SIG-M5 (cell line): ENCODE data around the gene HTRA1.

Source experiments
- DNase-seq: peaks from one replicate; lab custom pipeline; 2025; lab: John Stamatoyannopoulos, UW

The HTRA1 gene

DNA sequence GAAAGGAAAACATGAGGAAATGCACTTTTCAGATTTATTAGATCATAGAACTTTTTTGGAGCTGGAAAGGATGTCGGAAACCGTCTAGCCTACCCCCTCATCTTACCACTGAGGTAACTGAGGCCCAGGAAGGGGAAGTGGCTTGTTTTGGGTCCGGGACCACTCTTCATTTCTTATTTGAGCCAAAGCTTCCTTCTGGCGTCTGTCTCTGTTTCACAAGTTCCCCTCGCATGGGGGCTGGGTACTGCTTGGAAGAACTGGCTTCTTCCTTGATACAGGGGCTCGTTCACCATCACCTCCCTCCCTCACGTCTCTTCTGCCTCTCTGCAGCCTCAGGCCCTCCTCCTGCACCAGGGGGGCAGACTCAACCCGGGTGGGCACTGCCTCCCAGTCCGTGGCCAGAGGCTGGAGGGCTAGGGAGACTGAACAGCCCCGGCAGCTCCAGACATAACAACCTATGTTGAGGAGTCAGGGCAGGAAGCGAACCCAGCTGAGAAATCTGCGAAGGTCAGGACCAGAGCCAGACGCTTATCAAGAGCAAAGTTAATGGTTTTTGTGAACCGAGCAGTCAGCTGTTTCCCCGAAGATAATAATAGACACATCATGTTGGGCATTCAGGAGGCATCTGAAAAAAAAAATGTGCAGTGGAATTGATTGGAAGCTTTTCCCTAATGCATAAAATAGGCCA is 12.9 kb downstream of the HTRA1 start:
- DNase-seq = no peak

DNA sequence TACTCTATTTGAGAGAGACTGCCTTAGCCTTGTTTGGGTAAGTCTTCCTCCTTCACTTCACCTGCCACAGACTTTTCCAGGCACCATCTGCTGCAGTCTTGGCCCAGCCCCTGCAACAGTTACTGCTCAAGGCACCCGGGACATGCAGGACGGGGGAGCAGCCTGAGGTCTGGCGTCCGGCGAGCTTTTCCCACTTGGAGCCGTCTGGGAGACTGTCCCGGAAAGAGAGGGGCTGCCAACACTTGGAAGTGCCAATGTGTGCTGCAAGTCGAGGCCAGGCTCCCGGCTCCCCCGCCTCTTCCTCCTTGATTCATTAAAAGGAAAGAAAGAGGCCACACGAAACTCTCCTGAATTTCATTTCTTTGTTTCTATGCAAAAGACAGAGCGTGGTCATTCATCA is 13.7 kb downstream of the HTRA1 start:
- no peak for DNase-seq

DNA sequence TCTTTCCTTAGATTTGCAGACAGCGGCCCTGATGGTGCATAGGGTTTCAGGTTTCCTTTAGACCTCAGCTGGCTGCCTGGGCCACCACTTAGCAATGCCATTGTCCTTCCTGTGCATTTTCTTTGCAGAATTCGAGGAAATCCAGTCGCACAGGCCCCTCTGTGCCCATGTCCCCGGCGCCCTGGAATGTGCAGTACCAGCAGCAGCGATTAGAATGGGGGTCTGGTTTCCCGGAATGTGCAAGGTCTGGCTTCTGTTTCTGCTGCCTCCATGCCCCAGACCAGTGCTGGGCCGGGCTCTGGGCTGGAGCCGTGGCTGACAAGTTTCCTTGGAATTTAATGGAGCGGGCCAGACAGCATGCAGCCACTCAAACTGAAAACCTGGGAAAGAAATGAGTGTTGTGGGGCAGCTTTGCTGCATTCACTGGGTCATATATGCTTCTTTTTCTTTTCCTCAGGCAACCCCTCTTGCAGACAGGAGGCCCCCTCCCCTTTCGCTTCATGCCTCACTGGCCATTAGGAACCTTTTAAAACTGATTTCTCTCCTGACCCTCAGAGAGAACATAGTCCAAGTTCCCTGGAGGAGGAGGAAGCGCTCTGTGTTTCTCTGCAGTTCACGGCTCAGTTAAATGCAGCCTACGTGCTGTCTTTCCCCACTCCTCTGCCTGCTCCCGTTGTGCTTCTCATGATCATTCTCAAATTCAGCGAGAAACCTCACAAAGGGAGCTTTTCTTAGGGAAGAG is 14.4 kb downstream of the HTRA1 start:
- no peak for DNase-seq

DNA sequence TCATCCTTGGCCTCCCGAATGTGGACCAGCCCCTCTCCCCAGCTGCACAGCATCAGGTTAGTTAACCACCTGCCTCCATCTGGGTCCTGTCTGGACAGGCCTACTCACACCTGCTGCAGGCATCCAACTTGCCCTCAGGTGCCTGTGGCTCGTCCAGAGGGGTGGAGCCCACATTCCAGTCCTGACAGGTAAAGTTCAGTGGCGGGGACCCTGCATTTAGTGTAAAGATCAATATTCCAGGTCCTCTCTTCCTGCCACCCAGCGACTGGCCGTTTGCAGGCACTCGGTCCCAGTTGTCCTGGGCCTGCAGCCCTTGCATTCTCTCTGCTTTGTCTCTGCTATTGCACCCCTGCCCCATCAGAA is 15.0 kb downstream of the HTRA1 start:
- no peak for DNase-seq

DNA sequence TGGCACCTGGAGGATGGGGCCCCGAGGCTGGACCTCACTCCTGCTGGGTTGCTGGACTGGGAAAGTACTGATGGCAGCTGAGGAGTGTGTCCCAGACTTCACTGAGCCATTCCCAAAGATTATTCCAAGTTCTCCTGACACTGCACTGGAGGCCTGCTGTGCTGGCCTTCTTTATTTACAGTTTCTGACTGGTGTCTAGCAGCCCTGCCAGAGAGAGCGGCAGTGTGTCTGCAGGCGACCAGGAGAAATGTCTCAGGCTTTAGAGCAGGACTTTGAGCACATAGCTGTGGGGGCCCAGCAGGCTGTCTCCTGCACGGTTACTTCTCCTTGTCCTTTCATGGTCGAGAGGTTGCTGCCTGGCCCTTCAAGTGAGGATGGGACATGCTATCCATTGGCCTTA is 16.1 kb downstream of the HTRA1 start:
- no peak for DNase-seq

DNA sequence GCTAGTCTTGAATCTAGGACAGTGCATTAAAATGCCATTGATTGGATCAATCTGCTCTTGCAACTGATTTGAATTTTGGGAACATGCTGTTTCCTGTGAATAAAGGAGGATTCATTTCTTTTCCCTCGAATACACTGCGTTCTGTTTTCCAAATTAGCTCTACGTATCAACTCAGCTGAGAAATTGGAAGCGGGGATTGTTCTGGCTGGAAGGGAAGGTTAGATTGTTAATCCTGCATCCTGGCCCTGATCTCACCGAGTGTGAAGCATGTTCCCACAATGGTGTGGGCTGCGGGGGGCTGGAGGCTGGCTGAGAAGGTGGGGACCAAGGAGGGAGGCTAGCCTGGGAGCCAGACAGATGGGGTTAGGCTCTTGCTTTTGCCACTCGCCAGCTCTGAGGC is 17.6 kb downstream of the HTRA1 start:
- DNase-seq = no peak

DNA sequence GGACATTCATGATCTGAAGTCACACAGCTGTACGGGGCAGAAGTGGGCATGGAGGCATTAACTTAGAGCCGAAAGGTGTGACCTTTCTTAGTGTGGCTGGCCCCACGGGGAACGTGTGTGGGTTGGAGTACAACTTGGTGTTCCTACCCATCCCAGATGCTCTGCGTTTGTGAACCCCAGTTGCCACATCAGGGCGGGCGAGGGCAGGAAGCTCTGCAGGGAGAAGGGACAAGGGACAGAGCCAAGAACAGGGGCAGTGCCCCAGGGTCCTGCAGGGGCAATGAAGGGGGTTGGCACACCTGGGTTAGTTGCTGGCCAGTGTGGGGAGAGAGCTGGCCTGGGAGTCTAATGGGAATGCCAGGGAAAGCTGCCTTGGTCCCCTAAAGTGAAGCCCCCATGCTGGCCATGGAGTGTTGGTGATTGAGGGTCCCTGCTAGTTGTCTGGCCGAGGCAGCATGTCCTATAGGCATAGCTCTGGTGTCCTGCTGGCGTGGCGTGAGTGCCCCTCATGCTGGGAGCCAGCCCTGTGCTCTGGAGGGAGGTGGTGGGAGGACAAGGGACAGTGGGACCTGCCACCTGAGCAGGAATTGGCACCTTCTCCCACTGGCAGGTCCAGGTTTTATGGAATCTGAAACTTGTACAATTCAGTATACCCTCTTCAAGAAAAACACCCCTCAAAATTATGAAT is 18.9 kb downstream of the HTRA1 start:
- DNase-seq = no peak

DNA sequence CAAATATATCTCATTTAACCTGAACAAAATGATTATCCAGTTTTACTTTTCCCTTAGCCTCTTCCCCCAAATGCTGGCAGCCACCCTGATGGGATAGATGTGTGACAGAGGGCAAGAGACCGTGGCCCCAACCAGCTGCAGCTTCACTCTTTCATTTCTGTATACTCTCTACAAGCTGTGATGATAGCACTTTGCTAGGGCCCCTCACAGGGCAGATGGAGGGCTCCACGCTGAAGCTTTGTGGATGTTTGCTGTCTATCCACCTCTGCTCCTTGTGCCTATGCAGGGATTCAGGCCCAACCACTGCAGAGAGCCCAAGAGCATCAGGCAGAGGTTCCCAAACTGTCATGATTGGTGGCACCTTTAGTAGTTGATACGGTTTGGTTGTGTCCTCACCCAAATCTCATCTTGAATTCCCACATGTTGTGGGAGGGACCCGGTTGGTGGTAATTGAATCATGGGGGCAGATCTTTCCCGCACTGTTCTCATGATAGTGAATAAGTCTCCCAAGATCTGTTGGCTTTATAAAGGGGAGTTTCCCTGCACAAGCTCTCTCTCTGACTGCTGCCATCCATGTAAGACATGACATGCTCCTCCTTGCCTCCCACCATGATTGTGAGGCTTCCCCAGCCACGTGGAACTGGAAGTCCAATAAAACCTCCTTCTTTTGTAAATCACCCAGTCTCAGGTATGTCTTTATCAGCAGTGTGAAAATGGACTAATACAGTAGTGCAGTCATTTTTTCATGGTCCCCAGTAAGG is 20.1 kb downstream of the HTRA1 start:
- no peak for DNase-seq

DNA sequence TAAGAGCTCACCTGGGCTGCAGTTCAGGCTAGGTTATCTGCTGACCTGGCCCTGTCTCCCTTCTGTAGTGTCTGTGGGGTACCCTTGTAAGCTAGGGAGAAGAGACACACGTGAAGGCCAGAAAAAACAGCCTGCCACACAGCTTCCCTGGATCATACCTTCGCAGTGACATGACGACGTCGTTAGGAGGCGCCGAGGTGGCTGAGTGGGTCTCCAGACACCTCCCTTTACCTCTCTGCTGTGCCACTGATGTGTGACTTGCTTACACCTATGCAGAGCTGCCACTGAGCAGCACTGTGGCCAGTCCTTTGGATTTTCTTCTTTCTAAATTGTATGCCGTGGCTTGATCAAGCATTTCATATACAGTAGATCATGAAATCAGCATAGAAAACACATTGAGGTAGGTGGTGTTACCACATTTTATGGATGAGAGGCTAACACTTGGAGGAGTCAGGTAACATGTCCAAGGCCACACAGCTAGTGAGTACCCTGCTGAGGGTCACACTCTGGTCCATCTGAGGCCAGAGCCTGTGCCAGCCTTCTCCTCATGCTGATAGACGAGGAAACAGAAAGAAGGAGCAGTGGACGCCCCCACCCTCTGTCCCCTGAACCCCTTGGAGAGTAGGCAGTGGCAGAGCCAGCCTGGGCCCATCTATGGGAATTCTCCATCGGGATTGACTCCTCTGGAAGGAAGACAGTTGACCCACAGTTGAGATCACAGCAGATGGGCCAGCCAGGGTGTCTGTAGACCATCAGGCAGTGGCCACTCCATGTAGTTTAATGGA is 23.1 kb downstream of the HTRA1 start:
- no peak for DNase-seq

DNA sequence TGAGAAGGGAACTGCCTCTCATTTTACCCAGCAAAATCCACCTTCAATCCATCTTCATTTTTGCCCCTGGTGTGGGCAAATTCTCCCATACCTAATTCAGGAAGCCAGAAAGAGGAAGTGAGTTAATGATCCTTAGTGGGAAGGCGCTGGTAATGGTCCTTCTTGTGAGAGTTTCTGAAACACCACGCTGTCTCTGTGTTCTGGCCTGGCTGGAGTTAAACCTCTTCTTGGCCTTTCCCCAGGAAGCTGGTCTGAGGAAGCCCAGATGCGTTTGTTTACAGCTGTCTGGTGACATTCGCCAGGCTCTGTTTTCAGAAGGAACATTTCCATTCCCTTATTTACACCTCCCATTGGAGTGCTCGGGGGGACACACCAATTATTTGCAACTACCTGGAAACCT is 24.3 kb downstream of the HTRA1 start:
- no peak for DNase-seq

DNA sequence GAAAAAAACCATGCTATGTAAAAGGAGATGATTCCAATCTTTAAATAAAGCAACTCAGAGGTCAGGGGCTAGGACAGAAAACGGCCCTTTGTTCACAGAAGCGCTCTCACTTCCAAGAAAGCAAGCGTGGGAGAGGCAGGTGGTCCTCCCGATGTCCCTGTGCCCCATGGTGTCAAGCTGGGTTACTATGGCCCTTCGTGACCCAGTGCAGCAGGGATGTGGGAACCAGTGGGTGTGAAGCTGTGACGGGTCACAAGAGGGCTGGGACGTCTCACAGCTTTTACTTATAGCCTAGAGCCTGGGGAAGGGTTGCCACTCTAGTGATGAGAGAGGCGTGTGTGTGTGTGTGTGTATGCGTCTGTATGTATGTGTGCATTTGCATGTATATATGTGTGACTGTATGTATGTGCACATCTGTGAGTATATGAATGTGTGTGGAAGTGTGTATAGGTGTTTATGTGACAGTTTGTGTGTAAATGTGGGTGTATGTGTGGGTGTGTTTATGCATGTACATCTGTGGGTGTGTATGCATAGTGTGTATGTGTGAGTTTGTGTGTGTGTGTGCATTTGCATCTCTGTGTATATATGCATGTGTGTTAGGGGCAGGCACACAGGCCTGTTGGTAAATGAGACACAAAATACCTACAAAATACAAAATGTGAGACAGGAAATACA is 25.2 kb downstream of the HTRA1 start:
- DNase-seq = no peak

DNA sequence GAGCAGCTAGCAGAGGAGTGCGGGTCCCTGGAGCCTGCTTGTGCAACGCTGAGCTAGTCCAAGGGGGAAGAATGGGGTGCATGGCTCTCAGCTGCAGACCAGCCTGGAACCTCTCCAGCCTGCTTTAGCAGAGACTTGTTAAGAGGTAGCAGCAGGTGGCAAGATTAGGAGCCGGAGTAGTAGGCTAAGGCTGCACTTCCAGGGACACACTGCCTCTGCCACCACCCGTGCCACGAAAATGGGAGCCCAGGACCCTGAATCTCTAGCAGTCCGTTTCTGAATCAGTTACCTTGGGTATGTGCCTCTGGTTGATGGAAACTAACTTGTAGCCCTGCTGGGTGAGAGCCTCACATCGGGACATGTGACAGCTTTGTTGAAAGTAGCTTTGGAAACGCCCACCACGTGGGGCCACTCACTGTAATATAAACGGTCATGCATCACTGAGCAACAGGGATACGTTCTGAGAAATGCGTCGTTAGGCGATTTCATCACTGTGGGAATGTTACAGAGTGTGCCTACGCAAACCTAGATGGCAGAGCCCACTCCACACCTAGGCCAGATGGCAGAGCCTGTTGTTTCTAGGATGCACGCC is 25.9 kb downstream of the HTRA1 start:
- DNase-seq = no peak

DNA sequence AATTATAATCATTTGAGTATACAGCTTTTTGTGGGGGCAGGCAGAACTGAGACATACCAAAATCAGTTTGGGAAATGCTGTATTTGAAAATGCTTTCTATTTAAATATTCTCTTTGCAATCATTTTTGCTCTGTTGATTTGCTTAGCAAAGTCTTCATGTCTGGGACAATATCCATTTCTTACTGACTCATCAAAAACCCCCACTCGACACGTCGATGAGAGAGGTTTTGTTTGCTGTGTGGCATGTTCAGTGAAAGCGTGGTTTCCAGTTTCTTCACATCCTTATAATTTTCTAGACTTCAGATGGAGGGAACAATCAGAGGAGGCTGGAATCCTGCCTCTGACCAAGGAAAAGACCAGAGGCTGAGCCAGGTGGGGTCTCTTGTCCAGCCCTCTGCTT is 28.9 kb downstream of the HTRA1 start:
- DNase-seq = no peak

DNA sequence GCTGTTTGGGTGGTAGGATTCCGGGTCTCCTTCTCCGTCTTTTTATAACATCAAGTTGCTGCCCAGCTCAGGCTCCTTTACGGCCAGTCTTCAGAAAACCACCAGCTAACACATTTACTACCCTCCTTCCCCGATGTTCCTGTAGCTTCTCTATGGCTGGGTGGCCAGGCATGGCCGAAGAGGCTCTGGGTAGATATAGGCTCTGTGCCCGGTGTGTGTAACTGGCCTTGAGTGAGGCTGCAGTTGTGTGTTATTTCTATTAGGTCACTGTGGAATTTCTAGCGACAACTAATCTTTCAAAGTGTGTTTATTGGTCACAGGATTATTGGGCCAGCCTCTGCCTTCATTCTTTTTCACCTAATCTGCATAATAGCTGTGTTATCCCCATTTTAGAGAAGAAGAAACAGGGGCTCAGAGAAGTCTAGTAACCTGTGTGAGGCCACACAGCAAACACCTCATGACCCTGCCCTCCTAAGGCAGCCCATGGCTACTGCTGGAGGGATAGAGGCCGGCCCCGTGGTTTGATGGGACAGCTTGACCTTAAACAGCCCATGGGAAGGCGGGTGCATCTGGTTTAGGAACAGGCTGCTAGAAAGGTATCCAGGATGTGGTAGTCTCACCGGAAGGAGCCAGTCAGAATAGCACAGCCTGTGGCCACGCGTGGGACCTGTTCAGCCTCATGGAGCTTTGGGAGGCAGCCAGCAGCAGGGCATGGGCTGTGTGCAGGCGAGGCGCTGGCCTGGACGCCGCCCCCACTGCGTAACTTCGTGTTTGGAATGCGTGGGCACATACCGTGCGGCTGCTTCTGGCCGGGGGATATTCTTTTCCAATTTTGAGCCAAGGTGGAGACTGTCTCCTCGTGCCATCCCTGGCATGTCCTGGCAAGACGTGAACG is 29.7 kb downstream of the HTRA1 start:
- no peak for DNase-seq

DNA sequence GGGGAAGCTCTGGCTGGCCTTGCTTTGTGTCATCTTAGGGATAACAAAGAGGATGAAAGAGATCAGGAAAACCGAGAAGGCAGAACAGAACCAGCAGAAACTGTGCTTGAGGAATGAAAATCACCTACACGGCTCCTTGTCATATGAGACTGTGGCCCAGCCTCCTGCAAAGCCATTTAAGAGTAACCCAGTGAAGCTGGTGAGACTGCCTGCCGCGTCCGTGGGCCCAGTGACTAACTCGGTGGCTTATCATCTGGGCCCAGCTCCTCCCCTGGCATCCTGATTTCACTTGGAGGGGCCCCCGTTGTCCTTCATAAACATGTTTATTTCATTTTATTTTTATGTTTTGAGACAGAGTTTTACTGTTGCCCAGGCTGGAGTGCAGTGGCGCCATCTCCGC is 30.7 kb downstream of the HTRA1 start:
- no peak for DNase-seq

DNA sequence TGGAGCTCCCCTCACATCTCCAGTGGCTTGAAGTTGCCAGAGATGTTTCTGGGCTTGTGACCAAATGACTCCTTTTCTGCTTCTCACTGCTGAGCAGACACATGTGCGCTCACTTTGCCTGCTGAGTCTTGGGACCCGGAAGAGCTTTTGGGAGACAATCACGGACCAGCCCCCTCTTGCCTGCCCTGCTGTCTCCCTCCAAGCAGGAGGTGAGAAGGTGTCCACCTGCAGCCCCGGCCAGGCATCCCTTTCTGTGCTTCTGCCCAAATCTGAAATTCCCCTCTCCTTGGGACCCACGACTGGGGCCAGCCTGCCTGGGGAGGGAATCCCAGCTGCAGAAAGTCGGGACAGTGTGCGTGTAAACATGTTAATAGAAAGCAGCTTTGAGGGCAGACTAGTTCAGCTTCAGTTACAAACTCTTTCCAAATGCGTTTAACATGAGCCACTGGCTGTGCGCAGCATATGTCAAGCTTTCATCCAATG is 31.7 kb downstream of the HTRA1 start:
- no peak for DNase-seq

DNA sequence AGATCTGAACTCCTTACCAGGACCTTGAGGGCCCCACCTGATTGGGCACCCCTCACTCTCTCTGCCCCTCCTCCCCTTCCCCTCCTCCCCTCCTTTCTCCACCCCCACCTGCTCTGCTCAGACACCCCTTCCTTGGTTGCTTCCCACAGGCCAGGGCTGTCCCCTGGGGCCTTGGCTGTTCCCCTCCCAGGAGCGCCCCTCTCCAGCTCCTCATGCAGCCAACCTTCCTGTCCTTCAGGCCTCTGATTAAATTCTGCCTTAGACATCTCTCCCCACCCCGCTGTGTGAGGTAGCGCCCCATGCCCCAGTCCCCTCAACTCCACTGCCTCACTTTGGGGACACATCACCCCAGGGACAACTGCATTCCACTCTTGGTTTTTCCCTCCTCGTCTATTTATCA is 32.4 kb downstream of the HTRA1 start:
- DNase-seq = no peak

DNA sequence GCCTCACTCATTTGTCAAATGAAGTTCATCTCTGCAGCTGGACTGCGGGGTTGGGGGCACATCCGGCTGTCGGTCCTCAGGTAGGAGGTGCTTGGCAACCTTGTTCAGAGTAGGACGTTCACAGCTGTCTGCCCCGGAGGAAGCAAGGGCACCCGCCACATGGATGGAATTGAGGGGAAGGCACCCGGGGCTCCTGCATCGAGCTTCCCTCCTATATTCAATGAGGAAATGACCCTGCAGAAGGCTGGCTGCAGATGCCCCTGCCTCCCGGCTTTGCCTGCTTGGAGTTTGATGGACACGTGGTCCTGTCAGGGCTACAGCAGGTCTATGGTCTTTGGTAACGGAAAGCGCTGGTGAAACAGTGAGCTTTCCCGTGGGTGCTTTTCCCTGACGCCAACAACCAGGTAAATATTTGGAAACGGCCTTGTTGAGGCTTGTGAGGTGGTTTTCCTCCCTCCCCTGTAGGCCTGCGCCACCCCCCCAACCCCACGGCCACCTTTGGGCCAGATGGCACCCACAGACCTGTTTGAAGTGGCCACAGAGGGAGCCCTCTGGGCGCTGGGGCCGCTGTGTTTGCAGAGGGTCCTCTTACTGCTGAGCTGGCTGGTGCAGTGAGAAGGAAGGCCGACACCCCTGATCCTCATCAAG is 32.9 kb downstream of the HTRA1 start:
- DNase-seq = no peak

DNA sequence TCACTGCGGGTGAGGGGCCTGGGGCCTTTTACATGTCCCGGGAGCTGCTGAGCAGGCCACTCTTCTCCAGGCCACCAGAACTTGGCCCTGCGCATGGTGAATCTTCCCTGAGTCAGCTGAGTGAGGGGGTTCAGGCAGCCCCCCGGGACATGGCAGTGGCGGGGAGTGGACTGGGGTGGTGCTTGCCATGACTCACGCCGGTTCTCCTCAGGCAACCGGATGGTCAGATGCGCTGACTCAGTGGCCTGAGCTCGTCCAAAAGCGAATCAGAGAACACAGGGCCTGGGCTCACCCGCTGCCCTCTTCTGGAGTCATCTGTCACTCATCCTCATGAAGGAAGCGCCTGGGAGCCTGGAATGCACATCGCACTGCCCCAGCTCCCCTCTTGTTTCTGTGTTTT is 33.5 kb downstream of the HTRA1 start:
- DNase-seq = no peak
